Measurements from ENCODE around the gene CR1L. TPM values are rescaled to one million over a fixed set of nuclear protein-coding genes. Genes with fewer than 3 reads are reported as not detected.
"Not testable (repeated sequence)": the region's sequence is repeated elsewhere in the genome, so short reads cannot be mapped to it uniquely, and the experiment has no call there.

Gene CR1L
- total and polyA plus RNA-seq, 7 donors: 0.05 TPM; not detected in 6

- no peak for DNase-seq
These were observed 17.4 kb upstream of the CR1L start for GRCh38 chr1:207627496-207627895.

GRCh38 chr1:207628776-207629175 is 16.2 kb upstream of the CR1L start:
- Histone ChIP-seq H3K36me3 (ENCODE audit: insufficient read depth in 1 of 2, low read depth in 1 of 2) (no peaks in the 10 kb centered on the region), H3K9me3 (no peaks in the 10 kb centered on the region), H3K4me3 (no peak overlapping the region), H3K27ac (no peak overlapping the region), H3K4me1 (no peaks in the 10 kb centered on the region), H3K27me3 (ENCODE audit: insufficient read depth in 3 of 3, low read length in 2 of 3) (no peaks in the 10 kb centered on the region)
- no peak for DNase-seq
- WGBS, 3 donors: 25 to 36% (median 26%) methylated on average over 5 of the region's 5 CpGs
- intact Hi-C loops (cut with DNase I): no loop called here
- TF ChIP-seq CTCF (IDR thresholded peaks at IDR 0.05): no peak
- ATAC-seq: no peak

More at GRCh38 chr1:207627496-207627895, 17.4 kb upstream of the CR1L start:
- no peak for TF ChIP-seq CTCF (IDR thresholded peaks at IDR 0.05)
- Histone ChIP-seq H3K27me3 (ENCODE audit: insufficient read depth in 3 of 3, low read length in 2 of 3) (no peaks in the 10 kb centered on the region), H3K27ac (no peak overlapping the region), H3K4me3 (no peak overlapping the region), H3K9me3 (no peaks in the 10 kb centered on the region), H3K36me3 (ENCODE audit: insufficient read depth in 1 of 2, low read depth in 1 of 2) (no peaks in the 10 kb centered on the region), H3K4me1 (no peaks in the 10 kb centered on the region)
- intact Hi-C loops (cut with DNase I): no loop called here
- WGBS, 3 donors: 96 to 98% (median 97%) methylated on average over 2 of the region's 2 CpGs
- ATAC-seq: no peak

- ATAC-seq (no peak), DNase-seq (no peak)
- TF ChIP-seq CTCF (IDR thresholded peaks at IDR 0.05): no peak
- Histone ChIP-seq H3K27ac (no peak overlapping the region), H3K9me3 (no peaks in the 10 kb centered on the region), H3K27me3 (ENCODE audit: insufficient read depth in 3 of 3, low read length in 2 of 3) (no peaks in the 10 kb centered on the region), H3K4me1 (no peaks in the 10 kb centered on the region), H3K4me3 (no peak overlapping the region), H3K36me3 (ENCODE audit: insufficient read depth in 1 of 2, low read depth in 1 of 2) (no peaks in the 10 kb centered on the region)
- 51 to 69% (median 65%) methylated on average over 1 of the region's 1 CpG for WGBS, 3 donors
- intact Hi-C loops (cut with DNase I): no loop called here
These were observed 13.8 kb upstream of the CR1L start for GRCh38 chr1:207631137-207631536.

DNA sequence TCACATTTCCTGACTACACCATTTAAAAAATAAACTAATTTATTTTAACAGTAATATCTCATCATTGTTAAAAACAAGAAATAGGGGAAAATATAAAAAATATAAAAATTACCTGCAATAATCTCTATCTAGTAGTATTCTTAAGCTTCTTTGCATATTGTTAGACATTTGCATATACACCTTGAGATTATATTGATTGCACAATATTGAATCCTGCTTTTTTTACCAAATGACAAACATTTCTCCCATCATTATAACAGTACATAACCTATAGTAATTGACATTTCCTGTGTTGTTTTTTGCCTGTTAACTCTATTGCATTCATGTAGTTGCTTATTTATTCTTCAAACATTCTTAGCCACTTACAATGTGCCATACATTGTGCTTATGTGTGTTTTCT is 11.7 kb upstream of the CR1L start:
- no peak for DNase-seq
- no peaks in the 10 kb centered on the region for H3K9me3 ChIP-seq
- H3K4me3 ChIP-seq: no peak overlapping the region
- no peak for ATAC-seq
- TF ChIP-seq CTCF (IDR thresholded peaks at IDR 0.05): no peak
- H3K27me3 ChIP-seq (ENCODE audit: insufficient read depth in 3 of 3, low read length in 2 of 3): no peaks in the 10 kb centered on the region
- intact Hi-C loops (cut with DNase I): no loop called here
- H3K27ac ChIP-seq: no peak overlapping the region
- no peaks in the 10 kb centered on the region for H3K36me3 ChIP-seq (ENCODE audit: insufficient read depth in 1 of 2, low read depth in 1 of 2)
- H3K4me1 ChIP-seq: no peaks in the 10 kb centered on the region

- H3K27me3 ChIP-seq (ENCODE audit: insufficient read depth in 3 of 3, low read length in 2 of 3); ATAC-seq; H3K4me3 ChIP-seq; H3K9me3 ChIP-seq; H3K36me3 ChIP-seq (ENCODE audit: insufficient read depth in 1 of 2, low read depth in 1 of 2); H3K4me1 ChIP-seq; intact Hi-C loops (cut with DNase I); H3K27ac ChIP-seq; DNase-seq: not testable (repeated sequence)
- WGBS, 3 donors: 78 to 82% (median 80%) methylated on average over 12 of the region's 12 CpGs
These were observed 11.1 kb upstream of the CR1L start for GRCh38 chr1:207633699-207634289.

DNA sequence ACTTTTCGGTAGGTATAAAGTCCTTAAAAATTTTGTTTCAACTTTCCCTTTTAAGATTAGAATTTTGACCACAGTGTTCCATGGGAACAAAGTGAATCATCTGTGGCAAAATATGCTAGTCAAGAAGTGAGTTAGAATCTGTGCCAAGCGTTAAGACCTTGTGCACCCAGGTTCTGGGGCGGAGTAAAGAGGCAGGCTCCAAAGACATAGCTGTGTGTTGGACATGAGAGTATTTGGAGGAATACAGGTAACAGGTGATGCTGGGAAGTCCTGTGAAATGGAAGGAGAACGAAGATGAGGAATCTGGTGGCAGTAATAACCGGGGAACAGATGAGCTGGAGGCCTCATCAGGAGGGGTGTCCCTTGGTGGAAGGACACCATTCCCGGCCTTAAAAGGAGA is 10.6 kb upstream of the CR1L start:
- H3K27ac ChIP-seq; H3K9me3 ChIP-seq; H3K27me3 ChIP-seq (ENCODE audit: insufficient read depth in 3 of 3, low read length in 2 of 3); DNase-seq; H3K4me3 ChIP-seq; intact Hi-C loops (cut with DNase I); H3K4me1 ChIP-seq; H3K36me3 ChIP-seq (ENCODE audit: insufficient read depth in 1 of 2, low read depth in 1 of 2); ATAC-seq: not testable (repeated sequence)
- 83 to 94% (median 93%) methylated on average over 4 to 6 of the region's 6 CpGs for WGBS, 3 donors

DNA sequence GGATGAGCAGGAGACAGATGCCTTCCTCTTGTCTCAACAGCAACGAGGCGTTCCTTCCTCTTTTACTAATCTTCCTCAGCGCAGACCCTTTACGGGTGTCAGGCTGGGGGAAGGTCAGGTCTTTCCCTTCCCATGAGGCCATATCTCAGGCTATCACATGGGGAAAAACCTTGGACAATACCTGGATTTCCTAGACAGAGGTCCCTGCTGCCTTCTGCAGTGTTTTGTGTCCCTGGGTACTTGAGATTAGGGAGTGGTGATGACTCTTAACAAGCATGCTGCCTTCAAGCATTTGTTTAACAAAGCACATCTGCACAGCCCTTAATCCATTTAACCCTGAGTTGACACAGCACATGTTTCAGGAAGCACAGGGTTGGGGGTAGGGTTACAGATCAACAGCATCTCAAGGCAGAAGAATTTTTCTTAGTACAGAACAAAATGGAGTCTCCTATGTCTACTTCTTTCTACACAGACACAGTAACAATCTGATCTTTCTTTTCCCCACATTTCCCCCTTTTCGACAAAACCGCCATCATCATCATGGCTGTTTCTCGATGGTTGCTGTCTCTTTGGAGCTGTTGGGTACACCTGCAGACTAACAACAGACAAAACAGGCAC is 9.3 kb upstream of the CR1L start:
- 53 to 56% (median 54%) methylated on average over 7 of the region's 7 CpGs for WGBS, 3 donors
- ATAC-seq; H3K4me1 ChIP-seq; DNase-seq; intact Hi-C loops (cut with DNase I); H3K4me3 ChIP-seq; H3K9me3 ChIP-seq; H3K27me3 ChIP-seq (ENCODE audit: insufficient read depth in 3 of 3, low read length in 2 of 3); H3K27ac ChIP-seq; H3K36me3 ChIP-seq (ENCODE audit: insufficient read depth in 1 of 2, low read depth in 1 of 2): not testable (repeated sequence)

DNA sequence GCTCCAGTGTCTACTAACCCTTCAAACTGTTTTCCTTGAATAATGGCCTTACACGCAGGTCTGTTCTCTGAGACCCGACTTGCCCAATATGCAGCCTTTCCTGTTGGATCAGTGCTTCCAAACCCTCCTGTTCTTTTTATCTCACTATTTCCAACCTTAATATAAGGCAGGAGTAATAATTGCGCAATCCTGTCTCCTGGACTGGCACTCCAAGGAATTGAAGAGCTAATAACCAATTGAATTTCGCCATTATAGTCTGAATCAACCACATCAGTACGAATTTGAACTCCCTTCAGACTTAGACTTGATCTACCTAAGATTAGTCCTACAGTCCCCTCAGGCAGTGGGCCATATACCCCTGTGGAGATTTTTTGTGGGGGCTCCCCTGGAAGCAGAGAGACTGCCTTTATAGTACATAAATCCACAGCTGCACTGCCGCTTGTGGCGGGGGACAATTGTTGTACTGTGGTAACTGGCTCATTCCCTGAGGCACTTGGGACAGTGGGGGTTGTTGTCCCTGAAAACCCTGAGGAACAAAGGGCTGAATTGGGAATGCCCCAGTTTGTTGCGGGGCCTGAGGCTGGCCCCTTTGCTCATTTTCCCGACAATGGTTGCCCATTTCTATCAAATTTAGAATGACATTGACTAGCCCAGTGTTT is 6.3 kb upstream of the CR1L start:
- H3K4me3 ChIP-seq: not testable (repeated sequence)
- WGBS, 3 donors: 88 to 91% (median 90%) methylated on average over 9 of the region's 9 CpGs

More for the DNA sequence above, 6.3 kb upstream of the CR1L start:
- DNase-seq; intact Hi-C loops (cut with DNase I); H3K9me3 ChIP-seq; H3K4me1 ChIP-seq; H3K27ac ChIP-seq; H3K27me3 ChIP-seq (ENCODE audit: insufficient read depth in 3 of 3, low read length in 2 of 3); H3K36me3 ChIP-seq (ENCODE audit: insufficient read depth in 1 of 2, low read depth in 1 of 2); ATAC-seq: not testable (repeated sequence)

Measured in psoas muscle (tissue), 8 donors.